Endothelial cell of umbilical vein (primary cell): ENCODE measurements around the gene SUCLG1. TPM values are rescaled to one million over a fixed set of nuclear protein-coding genes. Genes with fewer than 3 reads are reported as not detected.

ENCODE experiments used
- BruUV-seq: library from RNA; stranded (reverse); fragments of 400-500 nt; replicated peaks from 2 replicates; lab custom pipeline; 2021; lab: Mats Ljungman, UMichigan
- CTCF ChIA-PET: fragments of 300-600, 350-600 bp; sonication (Branson Sonifier 250); formaldehyde crosslinking; loops from one replicate; lab custom pipeline; 2021; ENCODE audit warnings: antibody characterized with exemption, inconsistent platforms; lab: Charles Lee
- POLR2A ChIA-PET: fragments of 300-600, 350-600 bp; sonication (Branson Sonifier 250); formaldehyde crosslinking; loops from one replicate; lab custom pipeline; 2021; ENCODE audit warnings: antibody characterized with exemption, inconsistent platforms; lab: Charles Lee
- DNase-seq: peaks from one replicate; pipeline ENCODE4 v3.0.0-alpha.2; 2011; ENCODE audit warnings: low read depth, low spot score
- FAIRE-seq: peaks from 2 replicates; lab custom pipeline; 2011; peaks lifted over from hg19 to GRCh38; lab: Jason Lieb, UNC
- H2AFZ ChIP-seq: 2 replicates; pipeline ENCODE4 v1.6.0; 2012; ENCODE audit warnings: low read depth, low read length, control low read depth, inconsistent platforms
- H3K27ac ChIP-seq: 2 replicates; pipeline ENCODE4 v1.5.1; 2011; ENCODE audit warnings: low read depth, mild to moderate bottlenecking, control low read depth, low read length, moderate library complexity; ENCODE audit not compliant: insufficient read depth
- H3K27me3 ChIP-seq, 2 experiments: 2 replicates each; pipeline versions ENCODE4 v1.6.0 to v1.6.1; 2011; ENCODE audit warnings: low read length in 2 of 2, mixed read lengths in 1 of 2; ENCODE audit not compliant: control insufficient read depth in 2 of 2, insufficient read depth in 2 of 2
- H3K36me3 ChIP-seq, 2 experiments: 2 replicates in 1 of 2; 3 replicates in 1 of 2; pipeline ENCODE4 v1.5.1; 2011; ENCODE audit warnings: low read length in 2 of 2, mild to moderate bottlenecking in 1 of 2, moderate library complexity in 1 of 2; ENCODE audit not compliant: control insufficient read depth in 2 of 2, insufficient read depth in 2 of 2; ENCODE audit errors: extremely low read depth in 1 of 2
- H3K4me1 ChIP-seq: 3 replicates; pipeline ENCODE4 v1.5.1; 2011; ENCODE audit warnings: mild to moderate bottlenecking, low read length; ENCODE audit not compliant: control insufficient read depth, insufficient read depth; ENCODE audit errors: extremely low read depth
- H3K4me2 ChIP-seq: 2 replicates; pipeline ENCODE4 v1.6.1; 2011; ENCODE audit warnings: low read length, control low read depth, mixed read lengths; ENCODE audit not compliant: insufficient read depth
- H3K4me3 ChIP-seq, 3 experiments: fragments of 200-600 bp in 1 of 3; sonication (generic), shearing (Covaris generic) in 1 of 3; replicated peaks in 1 of 3; 2 replicates each; pipeline ENCODE4 v1.5.1; 2011 to 2016; ENCODE audit warnings: control low read depth in 3 of 3, low read length in 3 of 3, mild to moderate bottlenecking in 2 of 3, inconsistent platforms in 1 of 3, low read depth in 1 of 3, moderate library complexity in 1 of 3; ENCODE audit not compliant: insufficient read depth in 1 of 3
- H3K79me2 ChIP-seq: 2 replicates; pipeline ENCODE4 v1.6.0; 2012; ENCODE audit warnings: low read length, inconsistent platforms; ENCODE audit not compliant: control insufficient read depth, insufficient read depth
- H3K9ac ChIP-seq: replicated peaks from 2 replicates; pipeline ENCODE3; 2011; ENCODE audit warnings: low read length, control low read depth; ENCODE audit not compliant: insufficient read depth; ENCODE audit errors: extremely low read depth
- H3K9me1 ChIP-seq: replicated peaks from 3 replicates; pipeline ENCODE4 v1.6.0; 2011; ENCODE audit warnings: mild to moderate bottlenecking, low read length; ENCODE audit not compliant: control insufficient read depth, insufficient read depth; ENCODE audit errors: extremely low read depth
- H3K9me3 ChIP-seq: replicated peaks from 2 replicates; pipeline ENCODE4 v1.5.1; 2012; ENCODE audit warnings: low read length, inconsistent platforms; ENCODE audit not compliant: control insufficient read depth, insufficient read depth
- H4K20me1 ChIP-seq: replicated peaks from 2 replicates; pipeline ENCODE3; 2011; ENCODE audit warnings: mild to moderate bottlenecking, low read length; ENCODE audit not compliant: control insufficient read depth, insufficient read depth; ENCODE audit errors: extremely low read depth
- CTCF ChIP-seq, 2 donors: IDR thresholded peaks; 1 replicate in 1 of 2; 2 replicates in 1 of 2; pipeline ENCODE4 v1.5.1; 2011; ENCODE audit warnings: low read length in 2 of 2, mild to moderate bottlenecking in 2 of 2, moderate library complexity in 2 of 2, control low read depth in 1 of 2, inconsistent platforms in 1 of 2, low read depth in 1 of 2; ENCODE audit not compliant: insufficient read depth in 1 of 2; ENCODE audit errors: extremely low read depth in 1 of 2
- EZH2 ChIP-seq: IDR thresholded peaks from 2 replicates; pipeline ENCODE4 v1.6.1; 2012; ENCODE audit warnings: borderline replicate concordance, low read depth, mild to moderate bottlenecking, moderate library complexity, low read length, inconsistent platforms; ENCODE audit not compliant: severe bottlenecking
- FOS ChIP-seq: IDR thresholded peaks from 2 replicates; pipeline ENCODE4 v1.6.1; 2011; ENCODE audit warnings: mild to moderate bottlenecking, low read length, moderate library complexity, borderline replicate concordance; ENCODE audit not compliant: insufficient read depth
- GATA2 ChIP-seq: IDR thresholded peaks from 2 replicates; pipeline ENCODE4 v1.7.0; 2011; ENCODE audit warnings: low read depth, mild to moderate bottlenecking, moderate library complexity, mixed read lengths, low read length; ENCODE audit not compliant: insufficient read length, insufficient read depth
- JUN ChIP-seq: IDR thresholded peaks from 2 replicates; pipeline ENCODE4 v1.6.1; 2011; ENCODE audit warnings: borderline replicate concordance, low read depth; ENCODE audit not compliant: insufficient read length, insufficient read depth
- MAX ChIP-seq: IDR thresholded peaks from 2 replicates; pipeline ENCODE4 v1.6.1; 2011; ENCODE audit not compliant: insufficient read depth, insufficient read length
- MYC ChIP-seq: IDR thresholded peaks from one replicate; pipeline ENCODE4 v1.6.1; 2011; ENCODE audit warnings: mild to moderate bottlenecking, low read depth, low read length
- POLR2A ChIP-seq: IDR thresholded peaks from 2 replicates; pipeline ENCODE4 v1.6.1; 2012; ENCODE audit warnings: low read depth, mild to moderate bottlenecking, control low read depth, low read length
- POLR2AphosphoS5 ChIP-seq: IDR thresholded peaks from 2 replicates; pipeline ENCODE4 v1.6.1; 2012; ENCODE audit warnings: low read depth, mild to moderate bottlenecking, control low read depth, low read length, moderate library complexity; ENCODE audit not compliant: insufficient read depth
- dilution Hi-C: fragments of 300-500 bp; cut with MboI; formaldehyde crosslinking; loops from one replicate; pipeline ENCODE4 v1.15.0; 2019; ENCODE audit warnings: low sequenced_read_pairs; ENCODE audit not compliant: extremely low pct_ligation_motif_present
- intact Hi-C: fragments of 100-400 bp; cut with micrococcal nuclease; formaldehyde crosslinking; loops from one replicate; pipeline ENCODE4 v1.10.0; 2022
- polyA plus RNA-seq, 4 experiments: library from polyadenylated mRNA; depleted of rRNA in 3 of 4; stranded (reverse) in 3 of 4; unstranded in 1 of 4; fragments of >200 nt; gene quantifications; 2 replicates each; pipeline versions ENCODE4 v1.2.1 to v1.2.3, GENCODE V29; 2011 to 2012; ENCODE audit warnings: missing spikeins in 1 of 4
- total RNA-seq: library from RNA; stranded (reverse); gene quantifications from 2 replicates; pipeline ENCODE4 v1.2.3, GENCODE V29; 2021

SUCLG1 gene
- total and polyA plus RNA-seq, 2 donors (not counting 3 experiments of a cell fraction or from before 2014, with no cell fraction given) = 31.7 to 59.2 TPM

- FAIRE-seq = no peak
- Histone ChIP-seq H4K20me1 (no peaks in the 10 kb centered on the region), H3K9me3 (no peaks in the 10 kb centered on the region), H3K36me3 (no peaks in the 10 kb centered on the region), H3K27ac (no peak overlapping the region), H3K4me2 (no peak overlapping the region), H3K27me3 (no peaks in the 10 kb centered on the region), H3K79me2 (peaks cover 28% of the 10 kb centered on the region), H3K9me1 (no peaks in the 10 kb centered on the region), H3K4me3 (no peak overlapping the region), H2AFZ (no peak overlapping the region), H3K4me1 (peaks cover 11% of the 10 kb centered on the region), H3K9ac (no peak overlapping the region)
- no peak for DNase-seq
- ChIA-PET POLR2A (no interaction called here), CTCF (no interaction called here)
- no peak for TF ChIP-seq POLR2A
- no peak for TF ChIP-seq FOS
- no peak for TF ChIP-seq EZH2
- intact Hi-C loops = no loop called here
- dilution Hi-C loops = no loop called here
- BruUV-seq = no TSS peak
Measured at GRCh38 chr2:84460670-84461069, 1.6 kb upstream of the SUCLG1 start.

GRCh38 chr2:84459944-84460429 is 907 bp upstream of the SUCLG1 start:
- H3K4me3 ChIP-seq = peak overlapping the region; percentile 76 to 89 (median 88)
- no peaks in the 10 kb centered on the region for H3K9me1 ChIP-seq
- no peaks in the 10 kb centered on the region for H3K9me3 ChIP-seq
- no peak for TF ChIP-seq MAX
- no peak for TF ChIP-seq EZH2
- no peak for TF ChIP-seq MYC
- no peak for TF ChIP-seq JUN
- TF ChIP-seq GATA2 = no peak
- no peak for TF ChIP-seq POLR2A
- no peak for TF ChIP-seq POLR2AphosphoS5
- TF ChIP-seq FOS = no peak
- TF ChIP-seq CTCF (IDR thresholded peaks at IDR 0.05; ENCODE audit: extremely low read depth in 1 of 2, insufficient read depth in 1 of 2, low read depth in 1 of 2, low read length in 2 of 2) = no peak
- H3K27me3 ChIP-seq = no peaks in the 10 kb centered on the region
- peaks cover 28% of the 10 kb centered on the region for H3K79me2 ChIP-seq
- DNase-seq (no peak), FAIRE-seq (peak; percentile 70)
- no peaks in the 10 kb centered on the region for H3K36me3 ChIP-seq
- peak overlapping the region; percentile 86 for H3K4me2 ChIP-seq
- TSS peak; percentile 73 for BruUV-seq
- peak overlapping the region; percentile 81 for H2AFZ ChIP-seq
- intact Hi-C loops (loop anchor here (1.0 to 5.0 kb wide), 3 partner anchors 34 to 422 kb away; partner anchors contain the start of genes DNAH6 and TRABD2A), dilution Hi-C loops (no loop called here)
- peak overlapping the region; percentile 98 for H3K9ac ChIP-seq
- peak overlapping the region; percentile 90 for H3K27ac ChIP-seq
- CTCF ChIA-PET = interaction anchor here (1.1 kb wide), 1 partner anchor 38 kb away, joined by 3 read pairs; no protein-coding TSS in a partner anchor
- POLR2A ChIA-PET = no interaction called here
- peaks cover 11% of the 10 kb centered on the region for H3K4me1 ChIP-seq
- no peaks in the 10 kb centered on the region for H4K20me1 ChIP-seq
